SU-DHL-6 (cell line): ENCODE data around the gene OSGEP.

Experiments used
- H2AFZ ChIP-seq: fragments of 200-600 bp; sonication (generic); 2 replicates; pipeline ENCODE4 v1.6.1; 2014; ENCODE audit warnings: low read depth, mild to moderate bottlenecking, moderate library complexity, mixed read lengths, antibody characterized with exemption, low read length; ENCODE audit not compliant: severe bottlenecking
- H3F3A ChIP-seq: fragments of 200-600 bp; shearing (Covaris generic); 2 replicates; pipeline ENCODE4 v1.6.0; 2016; ENCODE audit warnings: antibody characterized with exemption, mild to moderate bottlenecking; ENCODE audit not compliant: insufficient read depth
- H3K27ac ChIP-seq: fragments of 200-600 bp; sonication (generic); 2 replicates; pipeline ENCODE4 v1.5.1; 2016; ENCODE audit warnings: low read depth, mild to moderate bottlenecking, low read length, moderate library complexity, mixed read lengths
- H3K27me3 ChIP-seq: fragments of 200-600 bp; sonication (generic), shearing (Covaris generic); 2 replicates; pipeline ENCODE4 v1.6.0; 2014; ENCODE audit warnings: mild to moderate bottlenecking, low read length
- H3K36me3 ChIP-seq: fragments of 200-600 bp; sonication (generic); 2 replicates; pipeline ENCODE4 v1.6.1; 2014; ENCODE audit warnings: mild to moderate bottlenecking, low read length, mixed read lengths
- H3K4me2 ChIP-seq: fragments of 300-600, 200-600 bp; shearing (Covaris generic), sonication (generic); 2 replicates; pipeline ENCODE4 v1.6.0; 2014; ENCODE audit warnings: low read length, low read depth, mild to moderate bottlenecking; ENCODE audit not compliant: poor library complexity, severe bottlenecking
- H3K4me3 ChIP-seq: fragments of 200-600 bp; sonication (generic); 2 replicates; pipeline ENCODE4 v1.5.1; 2014; ENCODE audit warnings: antibody characterized with exemption, low read length, mild to moderate bottlenecking, mixed read lengths; ENCODE audit not compliant: insufficient read depth, poor library complexity, severe bottlenecking
- H3K79me2 ChIP-seq: fragments of 200-600 bp; sonication (generic); 2 replicates; pipeline ENCODE4 v1.6.1; 2014; ENCODE audit warnings: mild to moderate bottlenecking, low read length, moderate library complexity; ENCODE audit not compliant: insufficient read depth
- H3K9ac ChIP-seq: fragments of 200-600 bp; sonication (generic); 2 replicates; pipeline ENCODE4 v1.7.0; 2014; ENCODE audit warnings: mild to moderate bottlenecking, low read length
- H3K9me2 ChIP-seq: fragments of 200-600 bp; sonication (generic); replicated peaks from 2 replicates; pipeline ENCODE4 v1.6.1; 2014; ENCODE audit warnings: low read length; ENCODE audit not compliant: insufficient read depth
- H3K9me3 ChIP-seq: fragments of 200-600 bp; sonication (generic); 2 replicates; pipeline ENCODE4 v1.6.1; 2014; ENCODE audit warnings: low read length, mixed read lengths; ENCODE audit not compliant: insufficient read depth
- H4K20me1 ChIP-seq: fragments of 200-600 bp; sonication (generic); 2 replicates; pipeline ENCODE4 v1.6.1; 2014; ENCODE audit warnings: low read depth, mild to moderate bottlenecking, antibody characterized with exemption, low read length, moderate library complexity, mixed read lengths
- EZH2phosphoT487 ChIP-seq: fragments of 200-600 bp; sonication (generic), shearing (Covaris generic); conservative IDR thresholded peaks from 2 replicates; pipeline ENCODE4 v1.6.1; 2018; ENCODE audit warnings: mild to moderate bottlenecking, antibody characterized with exemption, low read length, moderate library complexity, mixed read lengths
- TF ChIP-seq, protein P1 (sequence below): fragments of 200-600 bp; sonication (generic); IDR thresholded peaks from one replicate; pipeline ENCODE4 v1.5.1; 2017; ENCODE audit warnings: antibody characterized with exemption, mild to moderate bottlenecking, low read length, moderate library complexity; ENCODE audit not compliant: insufficient read depth, poor library complexity, severe bottlenecking

The OSGEP gene

GRCh38 chr14:20472536-20473169, 18.0 kb upstream of the OSGEP start:
- H3K4me2 ChIP-seq: no peak overlapping the region

GRCh38 chr14:20470603-20470901, 15.9 kb upstream of the OSGEP start:
- H3K79me2 ChIP-seq: peaks cover 40% of the 10 kb centered on the region
- peak overlapping the region; percentile 54 for H3K27ac ChIP-seq
- TF ChIP-seq EZH2phosphoT487: no peak
- TF ChIP-seq, protein P1, sequence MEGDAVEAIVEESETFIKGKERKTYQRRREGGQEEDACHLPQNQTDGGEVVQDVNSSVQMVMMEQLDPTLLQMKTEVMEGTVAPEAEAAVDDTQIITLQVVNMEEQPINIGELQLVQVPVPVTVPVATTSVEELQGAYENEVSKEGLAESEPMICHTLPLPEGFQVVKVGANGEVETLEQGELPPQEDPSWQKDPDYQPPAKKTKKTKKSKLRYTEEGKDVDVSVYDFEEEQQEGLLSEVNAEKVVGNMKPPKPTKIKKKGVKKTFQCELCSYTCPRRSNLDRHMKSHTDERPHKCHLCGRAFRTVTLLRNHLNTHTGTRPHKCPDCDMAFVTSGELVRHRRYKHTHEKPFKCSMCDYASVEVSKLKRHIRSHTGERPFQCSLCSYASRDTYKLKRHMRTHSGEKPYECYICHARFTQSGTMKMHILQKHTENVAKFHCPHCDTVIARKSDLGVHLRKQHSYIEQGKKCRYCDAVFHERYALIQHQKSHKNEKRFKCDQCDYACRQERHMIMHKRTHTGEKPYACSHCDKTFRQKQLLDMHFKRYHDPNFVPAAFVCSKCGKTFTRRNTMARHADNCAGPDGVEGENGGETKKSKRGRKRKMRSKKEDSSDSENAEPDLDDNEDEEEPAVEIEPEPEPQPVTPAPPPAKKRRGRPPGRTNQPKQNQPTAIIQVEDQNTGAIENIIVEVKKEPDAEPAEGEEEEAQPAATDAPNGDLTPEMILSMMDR: no peak

More at GRCh38 chr14:20472536-20473169, 18.0 kb upstream of the OSGEP start:
- peaks cover 40% of the 10 kb centered on the region for H3K79me2 ChIP-seq
- no peak overlapping the region for H3K4me3 ChIP-seq
- H3K27ac ChIP-seq: no peak overlapping the region
- H3K9me2 ChIP-seq: no peaks in the 10 kb centered on the region
- no peaks in the 10 kb centered on the region for H3K9me3 ChIP-seq
- no peaks in the 10 kb centered on the region for H3K27me3 ChIP-seq
- no peak overlapping the region for H2AFZ ChIP-seq
- H3F3A ChIP-seq: no peaks in the 10 kb centered on the region; the same call in 1 of the 2 replicates
- TF ChIP-seq, protein P1: no peak
- TF ChIP-seq EZH2phosphoT487: no peak
- H4K20me1 ChIP-seq: no peaks in the 10 kb centered on the region; the same call in 1 of the 2 replicates
- peaks cover 20% of the 10 kb centered on the region; the same call in 1 of the 2 replicates for H3K36me3 ChIP-seq
- no peak overlapping the region for H3K9ac ChIP-seq

DNA sequence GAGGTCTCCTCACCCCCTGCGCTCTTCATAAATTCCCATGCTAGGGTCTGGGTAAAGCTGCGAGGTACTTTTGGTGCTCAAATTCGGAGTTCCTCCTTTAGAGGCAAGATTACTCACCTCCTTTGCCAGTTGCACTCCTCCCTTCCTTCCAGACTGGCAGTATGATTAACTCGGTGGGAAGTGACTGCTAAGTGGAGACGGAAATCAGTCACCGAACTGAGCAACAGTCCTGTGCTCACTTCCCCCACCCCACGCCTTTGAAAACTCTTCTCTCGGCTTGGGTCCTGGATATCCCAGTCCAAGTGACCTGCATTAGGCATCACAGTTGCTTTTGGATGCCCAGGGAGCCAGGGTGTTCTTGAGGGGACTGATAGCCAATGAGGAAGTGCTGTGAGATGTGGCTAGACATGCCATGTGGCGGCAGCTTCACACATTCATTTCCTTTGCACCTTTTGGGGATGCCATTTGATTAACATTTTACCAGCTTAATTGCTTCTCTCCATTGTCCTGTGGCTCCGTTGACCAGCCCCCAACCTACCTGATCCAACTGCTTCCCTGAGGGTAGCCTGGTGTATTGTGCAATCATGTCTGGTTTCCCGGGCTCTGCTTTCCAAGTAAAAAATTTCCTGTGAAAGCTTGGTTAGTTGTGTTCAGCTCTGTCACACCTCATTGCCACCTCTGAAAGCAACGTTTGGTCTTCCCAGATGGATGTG, 15.4 kb upstream of the OSGEP start:
- H3K79me2 ChIP-seq: peaks cover 40% of the 10 kb centered on the region
- TF ChIP-seq, protein P1: no peak
- no peak for TF ChIP-seq EZH2phosphoT487
- H3K27ac ChIP-seq: peak overlapping the region; percentile 54

More at GRCh38 chr14:20470603-20470901, 15.9 kb upstream of the OSGEP start:
- H3K36me3 ChIP-seq: peaks cover 16% of the 10 kb centered on the region; the same call in 1 of the 2 replicates
- H3F3A ChIP-seq: no peaks in the 10 kb centered on the region; the same call in 1 of the 2 replicates
- H3K27me3 ChIP-seq: no peaks in the 10 kb centered on the region
- H4K20me1 ChIP-seq: no peaks in the 10 kb centered on the region; the same call in 1 of the 2 replicates
- no peaks in the 10 kb centered on the region for H3K9me2 ChIP-seq
- H3K9me3 ChIP-seq: no peaks in the 10 kb centered on the region
- peak overlapping the region; percentile 98 for H3K4me2 ChIP-seq
- H2AFZ ChIP-seq: peak overlapping the region; percentile 73
- peak overlapping the region; percentile 89 for H3K9ac ChIP-seq
- H3K4me3 ChIP-seq: peak overlapping the region; percentile 56

More for the DNA sequence above, 15.4 kb upstream of the OSGEP start:
- no peaks in the 10 kb centered on the region for H3K27me3 ChIP-seq
- H2AFZ ChIP-seq: peak overlapping the region; percentile 73
- H3K4me2 ChIP-seq: peak overlapping the region; percentile 98
- H3K4me3 ChIP-seq: peak overlapping the region; percentile 56
- peak overlapping the region; percentile 89 for H3K9ac ChIP-seq
- H3F3A ChIP-seq: no peaks in the 10 kb centered on the region; the same call in 1 of the 2 replicates
- no peaks in the 10 kb centered on the region for H3K9me3 ChIP-seq
- no peaks in the 10 kb centered on the region; the same call in 1 of the 2 replicates for H4K20me1 ChIP-seq
- H3K36me3 ChIP-seq: peaks cover 16% of the 10 kb centered on the region; the same call in 1 of the 2 replicates
- no peaks in the 10 kb centered on the region for H3K9me2 ChIP-seq
